Neural progenitor cell (in vitro differentiated cells): ENCODE measurements around the gene TEAD2. TPM values are rescaled to one million over a fixed set of nuclear protein-coding genes. Genes with fewer than 3 reads are reported as not detected.

ENCODE experiments used
- DNase-seq: peaks from one replicate; pipeline ENCODE4 v3.0.0-alpha.2; 2016; ENCODE audit warnings: low spot score
- H2AFZ ChIP-seq: fragments of 200-600 bp; sonication (generic); replicated peaks from 2 replicates; pipeline ENCODE4 v1.6.1; 2016; ENCODE audit warnings: antibody characterized with exemption
- H3F3A ChIP-seq: fragments of 200-600 bp; sonication (generic); 2 replicates; pipeline ENCODE4 v1.6.1; 2016; ENCODE audit warnings: antibody characterized with exemption, low read depth
- H3K27ac ChIP-seq: fragments of 200-600 bp; sonication (generic); 2 replicates; pipeline ENCODE4 v1.5.1; 2016; ENCODE audit warnings: mild to moderate bottlenecking
- H3K27me3 ChIP-seq: fragments of 200-600 bp; sonication (generic); 2 replicates; pipeline ENCODE4 v1.6.1; 2016; ENCODE audit warnings: mild to moderate bottlenecking, moderate library complexity
- H3K36me3 ChIP-seq: fragments of 200-600 bp; sonication (generic); 2 replicates; pipeline ENCODE4 v1.5.1; 2016
- H3K4me1 ChIP-seq: fragments of 200-600 bp; sonication (generic); 2 replicates; pipeline ENCODE4 v1.6.1; 2016; ENCODE audit warnings: mixed run types
- H3K4me2 ChIP-seq: fragments of 200-600 bp; sonication (generic); 2 replicates; pipeline ENCODE4 v1.6.1; 2016
- H3K4me3 ChIP-seq: fragments of 200-600 bp; sonication (generic); 2 replicates; pipeline ENCODE4 v1.5.1; 2016
- H3K79me2 ChIP-seq: fragments of 200-600 bp; sonication (generic); 2 replicates; pipeline ENCODE4 v1.6.1; 2016; ENCODE audit warnings: low read depth
- H3K9ac ChIP-seq: fragments of 200-600 bp; sonication (generic); 2 replicates; pipeline ENCODE4 v1.6.1; 2016
- H3K9me3 ChIP-seq: fragments of 200-600 bp; sonication (generic); 2 replicates; pipeline ENCODE4 v1.5.1; 2016; ENCODE audit warnings: low read depth
- H4K20me1 ChIP-seq: fragments of 200-600 bp; sonication (generic); 2 replicates; pipeline ENCODE4 v1.6.1; 2016; ENCODE audit warnings: low read depth
- H3K27ac Mint-ChIP-seq: 3 replicates; pipeline ENCODE4 v1.8.0; 2021; ENCODE audit warnings: mixed read lengths
- H3K27me3 Mint-ChIP-seq: 2 replicates; pipeline ENCODE4 v1.8.0; 2022; ENCODE audit warnings: low read depth, mild to moderate bottlenecking, inconsistent platforms, moderate library complexity, mixed read lengths; ENCODE audit not compliant: insufficient read depth
- H3K36me3 Mint-ChIP-seq: 3 replicates; pipeline ENCODE4 v1.8.0; 2021; ENCODE audit warnings: mixed read lengths
- H3K4me1 Mint-ChIP-seq: 3 replicates; pipeline ENCODE4 v1.8.0; 2021; ENCODE audit warnings: mixed read lengths
- H3K4me3 Mint-ChIP-seq: 3 replicates; pipeline ENCODE4 v1.8.0; 2021; ENCODE audit warnings: mild to moderate bottlenecking, moderate library complexity, mixed read lengths
- H3K9me3 Mint-ChIP-seq: 3 replicates; pipeline ENCODE4 v1.8.0; 2020; ENCODE audit warnings: mixed read lengths
- EZH2 ChIP-seq: fragments of 200-600 bp; sonication (generic); IDR thresholded peaks from 2 replicates; pipeline ENCODE4 v1.6.1; 2017; ENCODE audit warnings: antibody characterized with exemption, mild to moderate bottlenecking, moderate library complexity
- EZH2phosphoT487 ChIP-seq: fragments of 200-600 bp; sonication (generic); IDR thresholded peaks from 2 replicates; pipeline ENCODE4 v1.6.1; 2017; ENCODE audit warnings: antibody characterized with exemption
- total RNA-seq: library from RNA; depleted of rRNA; stranded (reverse); fragments of >200 nt; gene quantifications from 2 replicates; pipeline ENCODE4 v1.2.3, GENCODE V29; 2015; ENCODE audit warnings: low replicate concordance
- TF ChIP-seq, protein P1 (sequence below): fragments of 200-600 bp; sonication (generic); IDR thresholded peaks from 2 replicates; pipeline ENCODE4 v1.5.1; 2017; ENCODE audit warnings: antibody characterized with exemption, mild to moderate bottlenecking

The TEAD2 gene
- total RNA-seq, 1 donor from 2014 or later: 125 TPM

GRCh38 chr19:49391581-49392399, 29.6 kb upstream of the TEAD2 start:
- H3K9me3 ChIP-seq: no peaks in the 10 kb centered on the region
- no peak for TF ChIP-seq EZH2phosphoT487
- TF ChIP-seq, protein P1, sequence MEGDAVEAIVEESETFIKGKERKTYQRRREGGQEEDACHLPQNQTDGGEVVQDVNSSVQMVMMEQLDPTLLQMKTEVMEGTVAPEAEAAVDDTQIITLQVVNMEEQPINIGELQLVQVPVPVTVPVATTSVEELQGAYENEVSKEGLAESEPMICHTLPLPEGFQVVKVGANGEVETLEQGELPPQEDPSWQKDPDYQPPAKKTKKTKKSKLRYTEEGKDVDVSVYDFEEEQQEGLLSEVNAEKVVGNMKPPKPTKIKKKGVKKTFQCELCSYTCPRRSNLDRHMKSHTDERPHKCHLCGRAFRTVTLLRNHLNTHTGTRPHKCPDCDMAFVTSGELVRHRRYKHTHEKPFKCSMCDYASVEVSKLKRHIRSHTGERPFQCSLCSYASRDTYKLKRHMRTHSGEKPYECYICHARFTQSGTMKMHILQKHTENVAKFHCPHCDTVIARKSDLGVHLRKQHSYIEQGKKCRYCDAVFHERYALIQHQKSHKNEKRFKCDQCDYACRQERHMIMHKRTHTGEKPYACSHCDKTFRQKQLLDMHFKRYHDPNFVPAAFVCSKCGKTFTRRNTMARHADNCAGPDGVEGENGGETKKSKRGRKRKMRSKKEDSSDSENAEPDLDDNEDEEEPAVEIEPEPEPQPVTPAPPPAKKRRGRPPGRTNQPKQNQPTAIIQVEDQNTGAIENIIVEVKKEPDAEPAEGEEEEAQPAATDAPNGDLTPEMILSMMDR: peak; percentile 97
- H3K27ac ChIP-seq: no peak overlapping the region
- peak; percentile 92 for DNase-seq
- H3K9ac ChIP-seq: no peak overlapping the region
- Mint-ChIP-seq H3K36me3 (peaks cover 2% of the 10 kb centered on the region), H3K4me1 (peaks cover 23% of the 10 kb centered on the region), H3K27ac (no peak overlapping the region), H3K27me3 (peaks cover 16% of the 10 kb centered on the region), H3K9me3 (peaks cover 3% of the 10 kb centered on the region), H3K4me3 (no peak overlapping the region)
- peak overlapping the region; percentile 51 for H2AFZ ChIP-seq
- H4K20me1 ChIP-seq: no peaks in the 10 kb centered on the region
- no peak overlapping the region for H3K4me3 ChIP-seq
- H3F3A ChIP-seq: peaks cover 22% of the 10 kb centered on the region
- peaks cover 18% of the 10 kb centered on the region for H3K4me1 ChIP-seq
- no peaks in the 10 kb centered on the region for H3K36me3 ChIP-seq
- H3K27me3 ChIP-seq: no peaks in the 10 kb centered on the region
- no peaks in the 10 kb centered on the region for H3K79me2 ChIP-seq
- no peak overlapping the region for H3K4me2 ChIP-seq

- no peaks in the 10 kb centered on the region for H4K20me1 ChIP-seq
- DNase-seq: no peak
- H3K9me3 ChIP-seq: no peaks in the 10 kb centered on the region
- H3K27me3 ChIP-seq: no peaks in the 10 kb centered on the region
- H3K4me3 Mint-ChIP-seq: no peak overlapping the region
- peaks cover 22% of the 10 kb centered on the region for H3F3A ChIP-seq
- no peak overlapping the region for H3K9ac ChIP-seq
- TF ChIP-seq, protein P1: no peak
- no peak for TF ChIP-seq EZH2phosphoT487
- TF ChIP-seq EZH2: no peak
- peaks cover 16% of the 10 kb centered on the region for H3K4me1 ChIP-seq
- H3K36me3 ChIP-seq: no peaks in the 10 kb centered on the region
- H2AFZ ChIP-seq: no peak overlapping the region
- H3K4me1 Mint-ChIP-seq: peaks cover 19% of the 10 kb centered on the region
- no peaks in the 10 kb centered on the region for H3K79me2 ChIP-seq
- H3K27ac Mint-ChIP-seq: no peak overlapping the region
- no peak overlapping the region for H3K4me3 ChIP-seq
- no peak overlapping the region for H3K4me2 ChIP-seq
- peaks cover 12% of the 10 kb centered on the region for H3K27me3 Mint-ChIP-seq
- H3K27ac ChIP-seq: no peak overlapping the region
- peaks cover 3% of the 10 kb centered on the region for H3K9me3 Mint-ChIP-seq
- H3K36me3 Mint-ChIP-seq: peaks cover 2% of the 10 kb centered on the region
These were observed 28.7 kb upstream of the TEAD2 start for GRCh38 chr19:49390929-49391359.

GRCh38 chr19:49390131-49390928, 28.1 kb upstream of the TEAD2 start:
- Histone ChIP-seq H3K4me2 (no peak overlapping the region), H3K4me1 (peaks cover 10% of the 10 kb centered on the region), H2AFZ (no peak overlapping the region), H3K4me3 (no peak overlapping the region), H3K9me3 (no peaks in the 10 kb centered on the region), H3K9ac (no peak overlapping the region), H3K79me2 (no peaks in the 10 kb centered on the region), H3K36me3 (no peaks in the 10 kb centered on the region), H3K27ac (no peak overlapping the region), H4K20me1 (no peaks in the 10 kb centered on the region), H3F3A (peaks cover 16% of the 10 kb centered on the region), H3K27me3 (no peaks in the 10 kb centered on the region)
- Mint-ChIP-seq H3K27ac (no peak overlapping the region), H3K36me3 (peaks cover 2% of the 10 kb centered on the region), H3K27me3 (peaks cover 12% of the 10 kb centered on the region), H3K9me3 (peaks cover 3% of the 10 kb centered on the region), H3K4me3 (peak overlapping the region; percentile 38), H3K4me1 (peaks cover 15% of the 10 kb centered on the region)
- TF ChIP-seq, protein P1: no peak
- TF ChIP-seq EZH2phosphoT487 (no peak), EZH2 (no peak)
- DNase-seq: no peak
